PC-3 (cell line): Measurements from ENCODE around the gene RTN4RL1.

ENCODE experiments used
- EZH2 ChIP-seq: fragments of 300-600 bp; sonication (generic); IDR thresholded peaks from one replicate; pipeline ENCODE4 v1.6.1; 2017; ENCODE audit warnings: antibody characterized with exemption, mild to moderate bottlenecking, low read length; ENCODE audit not compliant: unreplicated experiment
- TF ChIP-seq, protein P1 (sequence below): fragments of 300-600 bp; sonication (generic); conservative IDR thresholded peaks from 2 replicates; pipeline ENCODE4 v1.5.1; 2017; ENCODE audit warnings: antibody characterized with exemption, low read depth, mild to moderate bottlenecking, low read length

DNA sequence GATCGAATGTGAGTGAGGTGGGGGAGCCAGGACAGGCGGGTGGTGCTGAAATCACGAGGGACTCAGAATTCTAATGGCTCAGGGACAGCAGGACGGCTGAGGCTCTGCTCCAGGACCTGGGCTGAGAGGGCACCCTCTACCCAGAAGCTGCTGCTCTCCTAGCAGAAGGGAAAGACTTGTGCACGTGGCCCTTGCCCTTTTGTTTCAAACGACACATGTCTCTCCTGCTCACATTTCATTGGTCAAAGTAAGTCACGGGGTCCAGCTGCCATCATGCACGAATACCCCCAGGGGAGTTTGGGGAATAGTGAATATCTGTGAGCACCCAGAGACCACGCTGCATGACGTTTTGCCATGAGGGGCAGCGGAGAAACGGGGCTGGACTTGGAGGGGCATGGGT is 73.2 kb downstream of the RTN4RL1 start:
- TF ChIP-seq EZH2: no peak
- TF ChIP-seq, protein P1, sequence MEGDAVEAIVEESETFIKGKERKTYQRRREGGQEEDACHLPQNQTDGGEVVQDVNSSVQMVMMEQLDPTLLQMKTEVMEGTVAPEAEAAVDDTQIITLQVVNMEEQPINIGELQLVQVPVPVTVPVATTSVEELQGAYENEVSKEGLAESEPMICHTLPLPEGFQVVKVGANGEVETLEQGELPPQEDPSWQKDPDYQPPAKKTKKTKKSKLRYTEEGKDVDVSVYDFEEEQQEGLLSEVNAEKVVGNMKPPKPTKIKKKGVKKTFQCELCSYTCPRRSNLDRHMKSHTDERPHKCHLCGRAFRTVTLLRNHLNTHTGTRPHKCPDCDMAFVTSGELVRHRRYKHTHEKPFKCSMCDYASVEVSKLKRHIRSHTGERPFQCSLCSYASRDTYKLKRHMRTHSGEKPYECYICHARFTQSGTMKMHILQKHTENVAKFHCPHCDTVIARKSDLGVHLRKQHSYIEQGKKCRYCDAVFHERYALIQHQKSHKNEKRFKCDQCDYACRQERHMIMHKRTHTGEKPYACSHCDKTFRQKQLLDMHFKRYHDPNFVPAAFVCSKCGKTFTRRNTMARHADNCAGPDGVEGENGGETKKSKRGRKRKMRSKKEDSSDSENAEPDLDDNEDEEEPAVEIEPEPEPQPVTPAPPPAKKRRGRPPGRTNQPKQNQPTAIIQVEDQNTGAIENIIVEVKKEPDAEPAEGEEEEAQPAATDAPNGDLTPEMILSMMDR: no peak
